ENCODE data around the gene KRTAP10-12.

Gene KRTAP10-12

DNA sequence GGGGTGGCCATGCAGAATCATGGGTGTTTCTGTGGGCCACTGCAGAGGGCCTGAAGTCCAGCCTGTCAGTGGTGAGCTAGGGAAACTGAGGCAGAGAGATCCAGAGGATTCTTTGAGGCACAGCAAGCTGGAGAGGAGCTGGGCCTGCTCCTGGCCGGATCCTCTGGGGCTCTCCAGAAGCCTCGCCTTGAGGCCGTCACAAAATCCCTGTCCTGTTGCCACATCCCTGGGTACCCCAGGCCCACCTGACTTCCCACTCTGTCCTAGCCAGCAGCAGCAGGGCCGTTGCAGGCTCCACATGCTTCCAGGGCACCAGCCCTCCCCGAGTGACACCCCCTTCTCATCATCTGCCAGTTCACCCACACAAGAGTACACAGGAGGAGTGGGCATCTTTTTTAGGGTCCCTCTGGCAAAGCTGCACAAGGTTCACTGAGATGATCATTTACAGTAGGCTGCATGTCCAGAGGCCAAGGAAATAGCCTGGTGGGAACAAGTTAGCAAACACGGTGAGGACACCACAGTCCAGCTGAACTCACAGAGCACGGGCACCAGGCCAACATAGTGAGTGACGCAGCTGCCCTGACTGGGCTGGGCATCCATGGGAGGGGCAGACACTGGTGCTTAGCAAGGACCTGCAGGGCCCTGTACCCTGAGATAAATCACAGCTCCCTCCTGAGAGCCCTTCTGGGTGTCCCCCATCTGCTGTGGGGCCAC is 39.5 kb downstream of the KRTAP10-12 start:
- TF ChIP-seq, protein P1, sequence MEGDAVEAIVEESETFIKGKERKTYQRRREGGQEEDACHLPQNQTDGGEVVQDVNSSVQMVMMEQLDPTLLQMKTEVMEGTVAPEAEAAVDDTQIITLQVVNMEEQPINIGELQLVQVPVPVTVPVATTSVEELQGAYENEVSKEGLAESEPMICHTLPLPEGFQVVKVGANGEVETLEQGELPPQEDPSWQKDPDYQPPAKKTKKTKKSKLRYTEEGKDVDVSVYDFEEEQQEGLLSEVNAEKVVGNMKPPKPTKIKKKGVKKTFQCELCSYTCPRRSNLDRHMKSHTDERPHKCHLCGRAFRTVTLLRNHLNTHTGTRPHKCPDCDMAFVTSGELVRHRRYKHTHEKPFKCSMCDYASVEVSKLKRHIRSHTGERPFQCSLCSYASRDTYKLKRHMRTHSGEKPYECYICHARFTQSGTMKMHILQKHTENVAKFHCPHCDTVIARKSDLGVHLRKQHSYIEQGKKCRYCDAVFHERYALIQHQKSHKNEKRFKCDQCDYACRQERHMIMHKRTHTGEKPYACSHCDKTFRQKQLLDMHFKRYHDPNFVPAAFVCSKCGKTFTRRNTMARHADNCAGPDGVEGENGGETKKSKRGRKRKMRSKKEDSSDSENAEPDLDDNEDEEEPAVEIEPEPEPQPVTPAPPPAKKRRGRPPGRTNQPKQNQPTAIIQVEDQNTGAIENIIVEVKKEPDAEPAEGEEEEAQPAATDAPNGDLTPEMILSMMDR (IDR thresholded peaks at IDR 0.05; ENCODE audit: low read depth, low read length, missing control alignments) = no peak
- no peak for DNase-seq (ENCODE audit: low read depth)

DNA sequence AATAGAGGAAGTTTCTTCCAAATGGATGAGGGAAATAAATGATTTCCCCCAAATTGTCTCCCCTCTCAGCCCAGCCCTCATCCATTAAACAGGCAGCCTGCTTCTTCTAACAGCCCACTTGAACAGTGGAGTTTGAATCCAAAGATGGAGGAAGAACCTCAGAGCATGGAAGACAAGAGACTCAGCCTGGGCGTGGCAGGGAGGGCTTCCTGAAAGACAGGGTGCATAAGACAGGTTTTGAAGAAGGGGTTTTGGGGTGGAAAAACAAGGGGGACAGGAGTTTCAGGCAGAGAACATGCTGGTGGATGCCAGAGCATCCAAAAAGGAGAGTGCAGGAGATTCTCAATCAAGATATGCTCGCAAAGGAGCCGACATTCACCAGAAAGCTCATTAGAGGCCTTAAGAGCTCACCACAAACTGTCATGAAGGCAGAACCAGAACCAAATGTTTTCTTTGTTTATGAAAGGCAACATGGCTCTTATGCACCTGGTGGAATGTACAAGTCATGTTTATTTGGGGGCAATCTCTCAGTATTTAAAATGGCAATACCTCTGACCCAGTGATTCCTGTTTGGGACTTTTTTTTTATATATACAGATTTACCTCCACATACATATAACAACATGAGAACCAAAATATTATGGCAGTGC is 40.9 kb downstream of the KRTAP10-12 start:
- H3K4me3 ChIP-seq (ENCODE audit: low read depth, low read length) = no peak overlapping the region
- TF ChIP-seq, protein P1 (IDR thresholded peaks at IDR 0.05; ENCODE audit: low read depth, low read length, missing control alignments) = no peak
- DNase-seq (ENCODE audit: low read depth) = no peak

More for the DNA sequence above, 39.5 kb downstream of the KRTAP10-12 start:
- H3K4me3 ChIP-seq (ENCODE audit: low read depth, low read length) = no peak overlapping the region

DNA sequence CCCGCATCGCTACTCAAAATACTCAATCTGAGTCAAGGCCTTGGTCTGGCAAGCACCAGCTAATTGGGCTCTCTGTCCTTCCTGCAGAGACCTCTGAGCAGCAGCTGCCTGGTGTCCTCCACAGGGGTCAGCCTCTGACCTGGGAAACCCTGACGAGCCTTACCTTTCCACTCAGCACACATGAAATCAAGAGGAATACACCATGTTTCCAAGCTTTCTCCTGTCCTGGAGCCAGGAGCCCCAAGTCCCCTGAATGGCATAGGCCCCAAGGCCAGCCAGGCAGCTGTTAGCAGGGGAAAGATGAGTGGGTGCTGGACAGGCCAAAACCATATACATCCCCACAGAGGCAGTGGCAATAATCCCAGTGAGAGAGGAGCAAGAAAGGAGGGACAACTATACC is 41.6 kb downstream of the KRTAP10-12 start:
- DNase-seq (ENCODE audit: low read depth) = no peak
- TF ChIP-seq, protein P1 (IDR thresholded peaks at IDR 0.05; ENCODE audit: low read depth, low read length, missing control alignments) = no peak
- H3K4me3 ChIP-seq (ENCODE audit: low read depth, low read length) = no peak overlapping the region

DNA sequence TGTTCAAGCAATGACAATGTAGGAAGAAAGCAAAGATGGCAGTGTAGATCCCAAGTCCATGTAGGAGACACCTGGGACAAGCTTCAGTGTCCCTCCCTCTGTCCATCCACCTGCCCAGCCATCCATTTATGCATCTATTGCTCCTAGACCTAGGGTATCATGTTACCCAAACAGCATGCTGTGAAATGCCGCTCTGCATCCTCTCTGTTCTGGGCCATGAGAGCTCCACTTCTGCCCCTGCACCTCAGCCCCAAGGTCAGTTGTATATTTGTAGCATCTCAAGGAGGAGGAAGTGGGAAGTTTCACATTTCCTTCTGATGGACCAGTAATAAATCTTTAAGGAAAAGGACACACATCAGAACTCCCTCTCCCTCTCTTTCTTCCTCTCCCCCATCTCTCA is 42.3 kb downstream of the KRTAP10-12 start:
- TF ChIP-seq, protein P1 (IDR thresholded peaks at IDR 0.05; ENCODE audit: low read depth, low read length, missing control alignments) = no peak
- DNase-seq (ENCODE audit: low read depth) = no peak
- H3K4me3 ChIP-seq (ENCODE audit: low read depth, low read length) = no peak overlapping the region

DNA sequence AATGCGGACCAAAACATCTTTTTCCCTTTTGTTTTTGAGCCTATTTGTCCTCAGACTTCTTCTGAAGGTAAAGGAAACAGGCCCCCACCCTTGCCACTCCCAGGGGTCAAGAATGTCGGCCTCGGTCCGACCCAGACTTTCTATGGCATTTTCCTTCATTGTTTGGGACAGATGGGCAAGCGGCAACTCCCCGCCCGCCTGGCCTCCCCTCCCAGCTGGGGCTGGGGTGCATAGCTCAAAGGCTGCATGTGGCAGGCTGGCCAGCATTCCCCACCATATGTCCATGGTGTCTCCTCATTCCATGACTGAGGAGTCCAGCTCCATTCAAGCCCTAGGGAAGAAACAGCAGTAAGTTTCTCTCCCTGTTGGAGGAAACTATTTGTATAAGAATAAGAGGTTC is 43.8 kb downstream of the KRTAP10-12 start:
- TF ChIP-seq, protein P1 (IDR thresholded peaks at IDR 0.05; ENCODE audit: low read depth, low read length, missing control alignments) = no peak
- no peak overlapping the region for H3K4me3 ChIP-seq (ENCODE audit: low read depth, low read length)
- DNase-seq (ENCODE audit: low read depth) = no peak

DNA sequence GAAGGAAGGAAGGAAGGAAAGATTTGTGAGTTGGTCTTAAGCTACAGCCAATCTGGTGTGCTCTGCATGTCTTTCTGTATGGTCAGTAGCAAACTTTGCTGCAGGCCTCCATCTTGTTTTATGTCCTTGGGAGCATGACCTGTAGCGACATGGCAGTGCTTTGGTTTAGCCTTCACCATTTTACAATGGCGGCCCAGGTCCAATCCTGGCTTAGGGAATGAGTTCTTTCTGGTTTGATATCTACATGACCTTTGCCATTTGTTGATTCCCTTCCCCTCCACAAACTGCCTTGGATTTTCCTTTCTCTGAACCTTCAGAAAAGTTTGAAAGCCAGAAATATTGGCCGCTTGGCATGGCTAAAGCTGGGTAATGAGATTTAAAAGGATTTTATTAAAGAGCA is 44.9 kb downstream of the KRTAP10-12 start:
- TF ChIP-seq, protein P1 (IDR thresholded peaks at IDR 0.05; ENCODE audit: low read depth, low read length, missing control alignments) = no peak
- no peak overlapping the region for H3K4me3 ChIP-seq (ENCODE audit: low read depth, low read length)

More for the DNA sequence above, 44.9 kb downstream of the KRTAP10-12 start:
- no peak for DNase-seq (ENCODE audit: low read depth)

Measured in GM12864 (cell line).